ENCODE measurements around the gene JAK2.

- TF ChIP-seq SUZ12 (IDR thresholded peaks at IDR 0.05; ENCODE audit: extremely low read depth, insufficient read depth, insufficient read length), result no peak
- TF ChIP-seq YY1 (IDR thresholded peaks at IDR 0.05; ENCODE audit: insufficient read depth, insufficient read length), result no peak
- no peak for TF ChIP-seq ZNF274 (IDR thresholded peaks at IDR 0.05; ENCODE audit: low read depth, low read length)
Measured at GRCh38 chr9:4962085-4962484, 23.0 kb upstream of the JAK2 start.
